Liver (tissue), 9 donors: ENCODE measurements around the gene ZNF662. TPM values are rescaled to one million over a fixed set of nuclear protein-coding genes. Genes with fewer than 3 reads are reported as not detected.
A peak's percentile ranks its signal among the peaks of the same experiment; 100 is the strongest.

ENCODE experiments used
- DNase-seq: peaks from one replicate; pipeline ENCODE4 v3.0.0-alpha.2; 2017; ENCODE audit warnings: low spot score
- H3K27ac ChIP-seq, 2 donors: one replicate each; pipeline ENCODE4 v1.7.0; 2013; ENCODE audit warnings: inconsistent platforms in 2 of 2, low read length in 2 of 2, control low read depth in 1 of 2, low read depth in 1 of 2, mild to moderate bottlenecking in 1 of 2
- H3K27me3 ChIP-seq, 4 donors: one replicate each; pipeline versions ENCODE4 v1.6.1 to v1.7.0; 2013; ENCODE audit warnings: low read length in 3 of 4, inconsistent platforms in 1 of 4, mild to moderate bottlenecking in 1 of 4, moderate library complexity in 1 of 4; ENCODE audit not compliant: control insufficient read depth in 4 of 4, insufficient read depth in 4 of 4
- H3K36me3 ChIP-seq, 4 donors: one replicate each; pipeline versions ENCODE4 v1.6.1 to v1.7.0; 2013; ENCODE audit warnings: low read length in 3 of 4, mild to moderate bottlenecking in 3 of 4, low read depth in 1 of 4, moderate library complexity in 1 of 4; ENCODE audit not compliant: control insufficient read depth in 4 of 4, insufficient read depth in 3 of 4
- H3K4me1 ChIP-seq, 4 donors: one replicate each; pipeline versions ENCODE4 v1.6.1 to v1.7.0; 2013; ENCODE audit warnings: low read length in 3 of 4, mild to moderate bottlenecking in 3 of 4, moderate library complexity in 1 of 4; ENCODE audit not compliant: control insufficient read depth in 4 of 4, insufficient read depth in 4 of 4
- H3K4me3 ChIP-seq, 3 donors: one replicate each; pipeline versions ENCODE4 v1.6.1 to v1.7.0; 2013; ENCODE audit warnings: low read length in 3 of 3, control low read depth in 1 of 3, low read depth in 1 of 3, mild to moderate bottlenecking in 1 of 3
- H3K9ac ChIP-seq, 2 donors: one replicate each; pipeline ENCODE4 v1.7.0; 2013; ENCODE audit warnings: low read length in 2 of 2, mild to moderate bottlenecking in 2 of 2, moderate library complexity in 2 of 2, control low read depth in 1 of 2, low read depth in 1 of 2
- H3K9me3 ChIP-seq, 4 donors: one replicate each; pipeline versions ENCODE4 v1.6.1 to v1.7.0; 2013; ENCODE audit warnings: low read length in 3 of 4; ENCODE audit not compliant: control insufficient read depth in 4 of 4
- ATF3 ChIP-seq: IDR thresholded peaks from 2 replicates; pipeline ENCODE4 v1.6.1; 2016; ENCODE audit warnings: antibody characterized with exemption
- CTCF ChIP-seq: fragments of 150-350 bp; IDR thresholded peaks from 2 replicates; pipeline ENCODE4 v1.5.1; 2017; ENCODE audit warnings: improper control_type of control experiment, low read depth, low read length; ENCODE audit not compliant: missing input control
- EGR1 ChIP-seq, 2 donors: IDR thresholded peaks; 2 replicates each; pipeline ENCODE4 v1.6.1; 2016 to 2018; ENCODE audit warnings: antibody characterized with exemption in 2 of 2, low read depth in 2 of 2
- FOXA1 ChIP-seq: IDR thresholded peaks from 2 replicates; pipeline ENCODE4 v1.6.1; 2016; ENCODE audit warnings: antibody characterized with exemption
- FOXA2 ChIP-seq: IDR thresholded peaks from 2 replicates; pipeline ENCODE4 v1.6.1; 2016; ENCODE audit warnings: antibody characterized with exemption
- GABPA ChIP-seq, 2 donors: IDR thresholded peaks in 1 of 2; conservative IDR thresholded peaks in 1 of 2; 2 replicates each; pipeline ENCODE4 v1.6.1; 2016; ENCODE audit warnings: antibody characterized with exemption in 2 of 2, mild to moderate bottlenecking in 1 of 2, moderate library complexity in 1 of 2
- HNF4A ChIP-seq, 2 donors: conservative IDR thresholded peaks; 2 replicates each; pipeline ENCODE4 v1.6.1; 2016; ENCODE audit warnings: antibody characterized with exemption in 2 of 2, mild to moderate bottlenecking in 2 of 2
- HNF4G ChIP-seq: IDR thresholded peaks from 2 replicates; pipeline ENCODE4 v1.6.1; 2016; ENCODE audit warnings: antibody characterized with exemption
- JUND ChIP-seq, 2 donors: IDR thresholded peaks; 2 replicates each; pipeline ENCODE4 v1.6.1; 2016; ENCODE audit warnings: antibody characterized with exemption in 2 of 2
- MAX ChIP-seq: IDR thresholded peaks from 2 replicates; pipeline ENCODE4 v1.6.1; 2016; ENCODE audit warnings: antibody characterized with exemption
- NR2F2 ChIP-seq: IDR thresholded peaks from 2 replicates; pipeline ENCODE4 v1.6.1; 2016; ENCODE audit warnings: antibody characterized with exemption
- RAD21 ChIP-seq, 2 donors: IDR thresholded peaks; 2 replicates each; pipeline ENCODE4 v1.6.1; 2016; ENCODE audit warnings: antibody characterized with exemption in 2 of 2, mild to moderate bottlenecking in 2 of 2
- REST ChIP-seq: IDR thresholded peaks from 2 replicates; pipeline ENCODE4 v1.6.1; 2016; ENCODE audit warnings: antibody characterized with exemption, mild to moderate bottlenecking
- RXRA ChIP-seq, 2 donors: IDR thresholded peaks; 2 replicates each; pipeline ENCODE4 v1.6.1; 2017 to 2018; ENCODE audit warnings: antibody characterized with exemption in 2 of 2, mild to moderate bottlenecking in 1 of 2
- SP1 ChIP-seq: IDR thresholded peaks from 2 replicates; pipeline ENCODE4 v1.6.1; 2018; ENCODE audit warnings: antibody characterized with exemption, mild to moderate bottlenecking
- TAF1 ChIP-seq: conservative IDR thresholded peaks from 2 replicates; pipeline ENCODE4 v1.6.1; 2016; ENCODE audit warnings: antibody characterized with exemption, mild to moderate bottlenecking
- YY1 ChIP-seq: IDR thresholded peaks from 2 replicates; pipeline ENCODE4 v1.6.1; 2016; ENCODE audit warnings: antibody characterized with exemption, mild to moderate bottlenecking
- ZBTB33 ChIP-seq: IDR thresholded peaks from 2 replicates; pipeline ENCODE4 v1.6.1; 2016; ENCODE audit warnings: antibody characterized with exemption
- WGBS: extraction: QIAGEN DNeasy Blood & Tissue Kit; methylation state at CpG from one replicate; pipeline ENCODE4 v1.1.7; 2013; 5-methylcytosine and 5-hydroxymethylcytosine counted together
- polyA plus RNA-seq, 2 donors: library from polyadenylated mRNA; stranded (reverse) in 1 of 2; unstranded in 1 of 2; fragments of 200-250 nt in 1 of 2; fragments of >200 nt in 1 of 2; fragmentation: Nextera tagmentation in 1 of 2; extraction: Ambion mirVana in 1 of 2; gene quantifications; one replicate each; pipeline versions ENCODE4 v1.2.1 to v1.2.3, GENCODE V29; 2013 to 2015
- total RNA-seq, 2 donors: library from RNA; depleted of rRNA; stranded (reverse); fragments of >200 nt; gene quantifications; one replicate each; pipeline ENCODE4 v1.2.3, GENCODE V29; 2014
- donor health status: healthy.
- donor health status: healthy.
- donor health status: healthy.
- donor health status: healthy.
- donor health status: healthy.

ZNF662 gene
- total and polyA plus RNA-seq, 4 donors = 2.2 to 3.9 (median 2.6) TPM

GRCh38 chr3:42934111-42934510 lies 28.2 kb downstream of the ZNF662 start (continued):
- TF ChIP-seq NR2F2 = no peak
- no peak for TF ChIP-seq RAD21 (IDR thresholded peaks at IDR 0.05)

- 62% methylated on average over 2 of the region's 2 CpGs for WGBS
- Histone ChIP-seq H3K9ac (no peak overlapping the region), H3K36me3 (no peaks in the 10 kb centered on the region), H3K9me3 (no peaks in the 10 kb centered on the region), H3K27me3 (no peaks in the 10 kb centered on the region), H3K4me1 (no peaks in the 10 kb centered on the region), H3K4me3 (no peak overlapping the region), H3K27ac (no peak overlapping the region)
- DNase-seq = no peak
- TF ChIP-seq HNF4G (no peak), REST (peak; percentile 73), GABPA (IDR thresholded peaks at IDR 0.05 in 1 of 2, conservative IDR thresholded peaks at IDR 0.05 in 1 of 2) (no peak), SP1 (no peak), TAF1 (no peak), JUND (IDR thresholded peaks at IDR 0.05) (no peak)
Observed at GRCh38 chr3:42934910-42935309, 29.0 kb downstream of the ZNF662 start.

- Histone ChIP-seq H3K27me3 (no peaks in the 10 kb centered on the region), H3K4me1 (no peaks in the 10 kb centered on the region), H3K4me3 (no peak overlapping the region), H3K27ac (no peak overlapping the region), H3K9me3 (no peaks in the 10 kb centered on the region), H3K9ac (no peak overlapping the region), H3K36me3 (no peaks in the 10 kb centered on the region)
- 87% methylated on average over 1 of the region's 1 CpG for WGBS
- DNase-seq = no peak
- TF ChIP-seq SP1 = no peak
- no peak for TF ChIP-seq TAF1
- no peak for TF ChIP-seq GABPA (IDR thresholded peaks at IDR 0.05 in 1 of 2, conservative IDR thresholded peaks at IDR 0.05 in 1 of 2)
- TF ChIP-seq FOXA2 = no peak
- no peak for TF ChIP-seq RXRA (IDR thresholded peaks at IDR 0.05)
- no peak for TF ChIP-seq MAX
- no peak for TF ChIP-seq ATF3
- no peak for TF ChIP-seq JUND (IDR thresholded peaks at IDR 0.05)
- TF ChIP-seq HNF4G = no peak
- no peak for TF ChIP-seq REST
- no peak for TF ChIP-seq HNF4A (conservative IDR thresholded peaks at IDR 0.05)
- no peak for TF ChIP-seq NR2F2
- TF ChIP-seq RAD21 (IDR thresholded peaks at IDR 0.05) = no peak
- no peak for TF ChIP-seq CTCF
- TF ChIP-seq FOXA1 = no peak
- TF ChIP-seq YY1 = no peak
- TF ChIP-seq EGR1 (IDR thresholded peaks at IDR 0.05; ENCODE audit: low read depth in 2 of 2) = no peak
- TF ChIP-seq ZBTB33 = no peak
Observed at GRCh38 chr3:42935472-42935871, 29.5 kb downstream of the ZNF662 start.
